ENCODE data around the gene CD70. TPM values are rescaled to one million over a fixed set of nuclear protein-coding genes. Genes with fewer than 3 reads are reported as not detected.

CD70 gene
- total and polyA plus RNA-seq, 2 of the 8 experiments (the other 6 are each of a cell fraction or from before 2014, with no cell fraction given) = 1.3 to 12.0 TPM

- Histone ChIP-seq H3K9me3 (ENCODE audit: insufficient read depth in 2 of 2, low read depth in 1 of 2, low read length in 1 of 2) (peaks cover 17 to 48% of the 10 kb centered on the region in 2 experiments), H4K91ac (replicated peaks; ENCODE audit: insufficient read length, low read length) (no peak overlapping the region), H3K27ac (ENCODE audit: low read depth, low read length) (no peak overlapping the region), H2AK5ac (ENCODE audit: low read depth, low read length) (no peak overlapping the region), H3K79me2 (ENCODE audit: control insufficient read depth in 1 of 2, insufficient read depth in 2 of 2, low read length in 2 of 2) (no peaks in the 10 kb centered on the region), H3K9ac (replicated peaks in 1 of 4; ENCODE audit: extremely low read depth in 1 of 4, low read depth in 3 of 4, low read length in 3 of 4) (no peak overlapping the region), H3K18ac (ENCODE audit: extremely low read depth, low read length) (no peak overlapping the region), H2BK15ac (ENCODE audit: low read length) (no peak overlapping the region), H3K56ac (replicated peaks; ENCODE audit: insufficient read length, low read depth, low read length) (no peak overlapping the region), H4K5ac (ENCODE audit: insufficient read length, low read depth, low read length) (no peak overlapping the region), H3K4me2 (ENCODE audit: insufficient read depth in 1 of 2, low read depth in 2 of 2, low read length in 2 of 2) (no peak overlapping the region), H4K8ac (ENCODE audit: extremely low read depth, insufficient read depth, low read length) (no peak overlapping the region), H3K4me1 (replicated peaks in 1 of 4; ENCODE audit: control insufficient read depth in 3 of 4, insufficient read depth in 4 of 4, low read length in 3 of 4) (no peaks in the 10 kb centered on the region), H3K23me2 (ENCODE audit: low read depth, low read length) (no peaks in the 10 kb centered on the region), H3K14ac (ENCODE audit: insufficient read length) (no peak overlapping the region), H3K23ac (ENCODE audit: insufficient read length) (no peak overlapping the region), H2BK5ac (ENCODE audit: low read depth, low read length) (no peak overlapping the region), H2BK12ac (ENCODE audit: low read depth, low read length) (no peak overlapping the region), H2BK20ac (ENCODE audit: low read length) (no peak overlapping the region), H2AFZ (ENCODE audit: low read length) (no peak overlapping the region), H3K79me1 (ENCODE audit: low read depth, low read length) (no peaks in the 10 kb centered on the region), H4K20me1 (replicated peaks in 1 of 2; ENCODE audit: control insufficient read depth in 1 of 2, insufficient read depth in 2 of 2, low read length in 2 of 2) (no peaks in the 10 kb centered on the region), H3K4me3 (ENCODE audit: extremely low read depth in 1 of 4, insufficient read depth in 2 of 4, low read depth in 3 of 4, low read length in 4 of 4) (no peak overlapping the region), H3K36me3 (ENCODE audit: control insufficient read depth in 2 of 4, insufficient read depth in 4 of 4, low read length in 3 of 4) (no peaks in the 10 kb centered on the region), H2BK120ac (replicated peaks; ENCODE audit: low read depth, low read length) (no peak overlapping the region), H3K4ac (replicated peaks; ENCODE audit: insufficient read length, low read depth, low read length) (no peak overlapping the region), H3K27me3 (replicated peaks in 1 of 4; ENCODE audit: control insufficient read depth in 3 of 4, extremely low read depth in 1 of 4, insufficient read depth in 3 of 4, low read length in 3 of 4) (no peaks in the 10 kb centered on the region)
- ChIA-PET CTCF (ENCODE audit: partially characterized antibody) (no interaction called here), POLR2A (ENCODE audit: partially characterized antibody) (no interaction called here)
- no peak for FAIRE-seq
- no peak for DNase-seq (ENCODE audit: low read depth in 1 of 2, low spot score in 2 of 2)
- TF ChIP-seq PHF8 (conservative IDR thresholded peaks at IDR 0.05; ENCODE audit: low read depth, low read length) = no peak
- TF ChIP-seq POLR2AphosphoS5 (IDR thresholded peaks at IDR 0.05; ENCODE audit: low read depth, low read length) = no peak
- TF ChIP-seq TAF7 (optimal IDR thresholded peaks at IDR 0.05; ENCODE audit: borderline replicate concordance, low read depth, low read length) = no peak
- no peak for TF ChIP-seq E2F6 (IDR thresholded peaks at IDR 0.05)
- TF ChIP-seq FOSL1 (IDR thresholded peaks at IDR 0.05; ENCODE audit: insufficient read depth, low read depth, low read length) = no peak
- no peak for TF ChIP-seq GABPA (IDR thresholded peaks at IDR 0.05; ENCODE audit: borderline replicate concordance, insufficient read depth, low read length)
- no peak for TF ChIP-seq RAD21 (IDR thresholded peaks at IDR 0.05 in 1 of 2, conservative IDR thresholded peaks at IDR 0.05 in 1 of 2; ENCODE audit: low read depth in 2 of 2, low read length in 2 of 2)
Observed at GRCh38 chr19:6626764-6627163, 35.8 kb upstream of the CD70 start.
